K562 (cell line): ENCODE measurements around the gene SPTBN2. TPM values are rescaled to one million over a fixed set of nuclear protein-coding genes. Genes with fewer than 3 reads are reported as not detected.
A peak's percentile ranks its signal among the peaks of the same experiment; 100 is the strongest.

Source experiments
- ATAC-seq: fragments of 200-7000 bp; cut with Tn5 transposase; 3 replicates; pipeline ENCODE4 v1.9.1; 2020; ENCODE audit warnings: moderate library complexity
- BruUV-seq: library from RNA; stranded (reverse); fragments of 400-500 nt; replicated peaks from 2 replicates; lab custom pipeline; 2021; lab: Mats Ljungman, UMichigan
- CTCF ChIA-PET: fragments of 300-600 bp; formaldehyde crosslinking; extraction: SDS; loops from one replicate; lab custom pipeline; 2021; ENCODE audit warnings: low intra/inter-chr PET ratio; lab: Yijun Ruan, JAX
- POLR2A ChIA-PET: fragments of 300-600, 350-650 bp; sonication (Branson Sonifier 250); formaldehyde crosslinking; extraction: SDS; loops from one replicate; lab custom pipeline; 2021; ENCODE audit warnings: antibody characterized with exemption, inconsistent platforms; lab: Yijun Ruan, JAX
- DNase-seq, 4 experiments: peaks; one replicate each; pipeline versions ENCODE4 v3.0.0 to v3.0.0-alpha.2; 2011 to 2018; ENCODE audit warnings: low spot score in 3 of 4, mixed read lengths in 3 of 4; ENCODE audit errors: extremely low read depth in 1 of 4
- FAIRE-seq: peaks from 2 replicates; lab custom pipeline; 2011; peaks lifted over from hg19 to GRCh38; lab: Jason Lieb, UNC
- H2AFZ ChIP-seq: 2 replicates; pipeline ENCODE4 v1.6.0; 2011; ENCODE audit warnings: low read depth, low read length, control low read depth, inconsistent platforms
- H3K27ac ChIP-seq: fragments of 200-600 bp; 3 replicates; pipeline ENCODE4 v1.8.0; 2011; ENCODE audit warnings: low read depth, mild to moderate bottlenecking, control low read depth, inconsistent platforms, low read length, moderate library complexity, mixed read lengths; ENCODE audit errors: extremely low read depth
- H3K27me3 ChIP-seq, 2 experiments: fragments of 300-600 bp in 1 of 2; 2 replicates in 1 of 2; 3 replicates in 1 of 2; pipeline versions ENCODE4 v1.6.0 to v1.8.0; 2011; ENCODE audit warnings: inconsistent platforms in 2 of 2, low read length in 2 of 2, mild to moderate bottlenecking in 1 of 2, mixed read lengths in 1 of 2, moderate library complexity in 1 of 2; ENCODE audit not compliant: control insufficient read depth in 2 of 2, insufficient read depth in 2 of 2
- H3K36me3 ChIP-seq: fragments of 300-600 bp; 3 replicates; pipeline ENCODE4 v1.8.0; 2011; ENCODE audit warnings: mild to moderate bottlenecking, low read length, inconsistent platforms; ENCODE audit not compliant: control insufficient read depth, insufficient read depth
- H3K4me1 ChIP-seq, 2 experiments: fragments of 200-600 bp in 1 of 2; replicated peaks in 1 of 2; 2 replicates in 1 of 2; 3 replicates in 1 of 2; pipeline versions ENCODE4 v1.5.1 to v1.8.0; 2011; ENCODE audit warnings: inconsistent platforms in 2 of 2, low read length in 2 of 2, mild to moderate bottlenecking in 1 of 2, mixed read lengths in 1 of 2, moderate library complexity in 1 of 2; ENCODE audit not compliant: control insufficient read depth in 2 of 2, insufficient read depth in 2 of 2
- H3K4me2 ChIP-seq: 2 replicates; pipeline ENCODE4 v1.6.1; 2011; ENCODE audit warnings: low read length, control low read depth, inconsistent platforms, mixed read lengths; ENCODE audit not compliant: insufficient read depth
- H3K4me3 ChIP-seq: fragments of 200-600 bp; sonication (generic), shearing (Covaris generic); 2 replicates; pipeline ENCODE4 v1.5.1; 2016; ENCODE audit warnings: control low read depth, inconsistent platforms
- H3K79me2 ChIP-seq: fragments of 200-600 bp; 3 replicates; pipeline ENCODE4 v1.8.0; 2011; ENCODE audit warnings: low read length, inconsistent platforms; ENCODE audit not compliant: control insufficient read depth, insufficient read depth
- H3K9ac ChIP-seq, 2 experiments: 2 replicates each; pipeline versions ENCODE4 v1.6.0 to v1.6.1; 2011; ENCODE audit warnings: low read depth in 2 of 2, low read length in 2 of 2, control low read depth in 1 of 2, inconsistent platforms in 1 of 2, mild to moderate bottlenecking in 1 of 2, mixed read lengths in 1 of 2; ENCODE audit not compliant: insufficient read depth in 1 of 2
- H3K9me1 ChIP-seq: one replicate; pipeline ENCODE4 v1.6.0; 2011; ENCODE audit warnings: inconsistent platforms, mild to moderate bottlenecking, low read length, moderate library complexity; ENCODE audit not compliant: control insufficient read depth, insufficient read depth
- H3K9me3 ChIP-seq: replicated peaks from 2 replicates; pipeline ENCODE4 v1.5.1; 2011; ENCODE audit warnings: low read depth, low read length, inconsistent platforms; ENCODE audit not compliant: control insufficient read depth, insufficient read depth
- H4K20me1 ChIP-seq: replicated peaks from 2 replicates; pipeline ENCODE4 v1.6.1; 2011; ENCODE audit warnings: low read length, inconsistent platforms, mixed read lengths; ENCODE audit not compliant: control insufficient read depth, insufficient read depth
- CREBBP ChIP-seq: IDR thresholded peaks from one replicate; pipeline ENCODE4 v1.6.1; 2012; ENCODE audit warnings: low read depth, mild to moderate bottlenecking, control low read depth, inconsistent platforms, low read length
- ILK ChIP-seq: fragments of 450-650 bp; IDR thresholded peaks from 2 replicates; pipeline ENCODE4 v1.6.1; 2016; ENCODE audit warnings: missing genetic modification characterization, low read depth, mild to moderate bottlenecking, missing compliant biosample characterization, moderate library complexity, borderline replicate concordance
- PCBP1 ChIP-seq: fragments of 200-400 bp; formaldehyde crosslinking; IDR thresholded peaks from 2 replicates; pipeline ENCODE4 v1.6.1; 2018; ENCODE audit warnings: mild to moderate bottlenecking, low read depth, low read length; ENCODE audit not compliant: poor library complexity, severe bottlenecking
- POLR2G ChIP-seq: fragments of 200-400 bp; formaldehyde crosslinking; IDR thresholded peaks from 2 replicates; pipeline ENCODE4 v1.6.1; 2017; ENCODE audit warnings: low read depth, mild to moderate bottlenecking, antibody characterized with exemption, low read length, moderate library complexity
- TAL1 ChIP-seq: fragments of 450-650 bp; IDR thresholded peaks from 2 replicates; pipeline ENCODE4 v1.6.1; 2016; ENCODE audit warnings: mild to moderate bottlenecking
- ZNF3 ChIP-seq: fragments of 250-450 bp; sonication (Bioruptor Pico); IDR thresholded peaks from 2 replicates; pipeline ENCODE4 v1.5.0; 2021; ENCODE audit warnings: mild to moderate bottlenecking, moderate library complexity
- WGBS: fragments of 100-300 bp; shearing (Covaris generic); methylation state at CpG from one replicate; pipeline ENCODE4 v1.1.6; 2016; ENCODE audit warnings: low coverage, mixed read lengths; ENCODE audit not compliant: insufficient coverage; ENCODE audit errors: missing lambda C conversion rate; 5-methylcytosine and 5-hydroxymethylcytosine counted together
- in situ Hi-C: fragments of 300-500 bp; cut with MboI; formaldehyde crosslinking; loops from 4 replicates; pipeline ENCODE4 v1.15.0; 2018; ENCODE audit warnings: inconsistent platforms, mixed read lengths
- intact Hi-C: fragments of 100-400 bp; cut with micrococcal nuclease; formaldehyde crosslinking; loops from 2 replicates; pipeline ENCODE4 v1.14.2; 2022
- polyA plus RNA-seq, 8 experiments: library from polyadenylated mRNA; depleted of rRNA in 4 of 8; stranded (reverse) in 5 of 8; unstranded in 3 of 8; fragments of >200 nt; fragmentation: Nextera tagmentation in 2 of 8; fragmentation: Illumina TruSeq in 1 of 8; extraction: Ambion mirVana in 2 of 8; extraction: Trizol in 1 of 8; gene quantifications; 2 replicates each; pipeline versions ENCODE4 v1.2.1 to v1.2.3, GENCODE V29; 2011 to 2014; ENCODE audit warnings: inconsistent platforms in 1 of 8, missing spikeins in 1 of 8
- total RNA-seq, 7 experiments: library from RNA; depleted of rRNA in 6 of 7; stranded (reverse); fragments of >200 nt in 6 of 7; fragmentation: Illumina TruSeq in 2 of 7; extraction: Trizol in 2 of 7; gene quantifications; 2 replicates each; pipeline versions ENCODE4 v1.2.1 to v1.2.3, GENCODE V29; 2011 to 2021; ENCODE audit warnings: low replicate concordance in 1 of 7
- TF ChIP-seq, protein P1 (sequence below): fragments of 450-650 bp; formaldehyde crosslinking; IDR thresholded peaks from 2 replicates; pipeline ENCODE4 v1.4.0; 2022; ENCODE audit warnings: mild to moderate bottlenecking, moderate library complexity

SPTBN2 gene
- total and polyA plus RNA-seq, 9 of the 15 experiments (the other 6 are each of a cell fraction or from before 2014, with no cell fraction given) = 0.38 to 56.5 (median 19.7) TPM

DNA sequence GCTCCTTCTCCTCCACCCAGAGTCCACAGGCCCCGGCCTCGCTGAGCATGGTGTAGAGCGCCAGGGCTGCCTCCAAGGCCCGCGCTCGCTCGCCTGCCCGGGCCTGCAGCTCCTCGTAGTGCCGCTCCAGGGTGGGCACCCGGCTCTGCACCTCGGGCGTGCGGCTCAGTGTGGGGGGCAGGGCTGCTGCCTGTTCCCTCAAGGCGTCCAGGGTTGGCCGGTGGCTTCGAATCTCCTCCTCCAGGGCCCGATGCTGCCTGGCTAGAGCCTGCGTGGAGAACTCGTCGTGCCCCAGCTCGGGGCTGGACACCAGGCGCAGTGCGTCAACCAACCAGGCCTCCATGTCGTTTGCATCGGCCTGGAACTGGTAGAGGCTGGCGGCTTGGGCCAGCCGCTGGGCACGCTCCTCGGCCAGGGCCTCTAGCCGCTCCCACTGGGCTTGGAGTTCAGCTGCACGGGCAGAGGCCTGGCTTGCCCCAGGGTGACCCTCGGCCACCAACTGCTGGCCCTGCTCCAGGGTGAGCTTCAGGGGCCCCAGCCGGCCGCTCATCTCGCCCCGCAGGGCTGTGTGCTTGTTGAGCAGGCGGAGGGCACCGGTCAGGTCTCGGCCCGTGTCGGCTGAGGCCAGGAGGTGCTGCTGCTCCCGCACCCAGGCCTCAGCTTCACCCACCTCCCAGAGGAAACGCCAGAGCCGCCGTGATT lies 24.2 kb downstream of the SPTBN2 start:
- no peak overlapping the region for H2AFZ ChIP-seq
- no peak overlapping the region for H3K4me3 ChIP-seq
- DNase-seq (no peak), FAIRE-seq (no peak), ATAC-seq (no peak)
- H3K9ac ChIP-seq = peak overlapping the region in 1 of 2 experiments; percentile 29; a peak in 1 of 4 replicates
- H3K27ac ChIP-seq = no peak overlapping the region
- peaks cover 55% of the 10 kb centered on the region; the same call in 2 of the 3 replicates for H3K36me3 ChIP-seq
- CTCF ChIA-PET = no interaction called here
- H3K27me3 ChIP-seq = no peaks in the 10 kb centered on the region
- H3K79me2 ChIP-seq = peaks cover 11% of the 10 kb centered on the region; the same call in 2 of the 3 replicates
- WGBS = 98% methylated on average over 27 of the region's 46 CpGs
- POLR2A ChIA-PET = no interaction called here
- H3K9me1 ChIP-seq = no peaks in the 10 kb centered on the region
- no peak overlapping the region for H3K4me2 ChIP-seq
- H3K4me1 ChIP-seq = peaks cover 20 to 49% of the 10 kb centered on the region in 2 experiments
- BruUV-seq = no TSS peak
- no peak for TF ChIP-seq ZNF3 (CRISPR knock-in tag)
- TF ChIP-seq PCBP1 = peak; percentile 37
- no peak for TF ChIP-seq TAL1
- no peak for TF ChIP-seq CREBBP
- TF ChIP-seq ILK (tag) = no peak
- TF ChIP-seq POLR2G = 0 out of 2 replicates have a peak, but pooled peaks have one; percentile 21
- TF ChIP-seq, protein P1, sequence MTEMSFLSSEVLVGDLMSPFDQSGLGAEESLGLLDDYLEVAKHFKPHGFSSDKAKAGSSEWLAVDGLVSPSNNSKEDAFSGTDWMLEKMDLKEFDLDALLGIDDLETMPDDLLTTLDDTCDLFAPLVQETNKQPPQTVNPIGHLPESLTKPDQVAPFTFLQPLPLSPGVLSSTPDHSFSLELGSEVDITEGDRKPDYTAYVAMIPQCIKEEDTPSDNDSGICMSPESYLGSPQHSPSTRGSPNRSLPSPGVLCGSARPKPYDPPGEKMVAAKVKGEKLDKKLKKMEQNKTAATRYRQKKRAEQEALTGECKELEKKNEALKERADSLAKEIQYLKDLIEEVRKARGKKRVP = no peak
- no peaks in the 10 kb centered on the region for H4K20me1 ChIP-seq
- no peaks in the 10 kb centered on the region for H3K9me3 ChIP-seq
- in situ Hi-C loops (no loop called here), intact Hi-C loops (no loop called here)
